HepG2 (cell line): ENCODE data around the gene AP3B2. TPM values are rescaled to one million over a fixed set of nuclear protein-coding genes. Genes with fewer than 3 reads are reported as not detected.

ENCODE experiments used
- ARNTL ChIP-seq: sonication (generic); formaldehyde crosslinking; IDR thresholded peaks from 2 replicates; pipeline ENCODE4 v1.4.0; 2020; ENCODE audit warnings: mild to moderate bottlenecking, missing genetic modification reagents
- ESRRA ChIP-seq: sonication (generic); formaldehyde crosslinking; IDR thresholded peaks from 2 replicates; pipeline ENCODE4 v1.5.1; 2020; ENCODE audit warnings: mild to moderate bottlenecking, low read depth, missing genetic modification reagents
- GTF2F1 ChIP-seq: fragments of 150-350 bp; IDR thresholded peaks from 2 replicates; pipeline ENCODE4 v1.6.1; 2014; ENCODE audit warnings: low read length
- MEF2D ChIP-seq: sonication (generic); formaldehyde crosslinking; IDR thresholded peaks from 2 replicates; pipeline ENCODE4 v1.5.1; 2020; ENCODE audit warnings: mild to moderate bottlenecking, missing genetic modification reagents
- MIXL1 ChIP-seq: IDR thresholded peaks from 2 replicates; pipeline ENCODE4 v1.6.1; 2016
- MTA3 ChIP-seq: sonication (generic); formaldehyde crosslinking; IDR thresholded peaks from 2 replicates; pipeline ENCODE4 v1.4.0; 2020; ENCODE audit warnings: missing genetic modification reagents
- MXD3 ChIP-seq: IDR thresholded peaks from 2 replicates; pipeline ENCODE4 v1.6.1; 2016; ENCODE audit warnings: mild to moderate bottlenecking, missing biosample characterization, missing genetic modification reagents
- RFXAP ChIP-seq: sonication (generic); formaldehyde crosslinking; IDR thresholded peaks from 2 replicates; pipeline ENCODE4 v1.4.0; 2020; ENCODE audit warnings: missing genetic modification reagents, borderline replicate concordance
- ZBTB33 ChIP-seq: sonication (generic); formaldehyde crosslinking; IDR thresholded peaks from 2 replicates; pipeline ENCODE4 v1.4.0; 2020; ENCODE audit warnings: missing genetic modification reagents
- ZBTB39 ChIP-seq: sonication (generic); formaldehyde crosslinking; IDR thresholded peaks from 2 replicates; pipeline ENCODE4 v1.5.0; 2020; ENCODE audit warnings: missing genetic modification reagents
- ZFX ChIP-seq: sonication (generic); formaldehyde crosslinking; IDR thresholded peaks from 2 replicates; pipeline ENCODE4 v1.4.0; 2020; ENCODE audit warnings: mild to moderate bottlenecking, low read depth, missing genetic modification reagents, moderate library complexity
- ZFY ChIP-seq: sonication (generic); formaldehyde crosslinking; IDR thresholded peaks from 2 replicates; pipeline ENCODE4 v1.4.0; 2020; ENCODE audit warnings: missing genetic modification reagents
- ZNF124 ChIP-seq: sonication (generic); formaldehyde crosslinking; IDR thresholded peaks from 2 replicates; pipeline ENCODE4 v1.4.0; 2020; ENCODE audit warnings: missing genetic modification reagents
- ZNF44 ChIP-seq: sonication (generic); formaldehyde crosslinking; IDR thresholded peaks from 2 replicates; pipeline ENCODE4 v1.5.1; 2020; ENCODE audit warnings: mild to moderate bottlenecking, missing genetic modification reagents
- ZNF775 ChIP-seq: sonication (generic); formaldehyde crosslinking; IDR thresholded peaks from 2 replicates; pipeline ENCODE4 v1.4.0; 2020; ENCODE audit warnings: missing genetic modification reagents, mild to moderate bottlenecking, moderate library complexity, borderline replicate concordance
- polyA plus RNA-seq, 8 experiments: library from polyadenylated mRNA; depleted of rRNA in 3 of 8; stranded (reverse) in 7 of 8; unstranded in 1 of 8; fragments of >200 nt; fragmentation: Illumina TruSeq in 4 of 8; extraction: Trizol in 4 of 8; gene quantifications; 2 replicates each; pipeline versions ENCODE4 v1.2.1 to v1.2.3, GENCODE V29; 2011 to 2016; ENCODE audit warnings: low read depth in 4 of 8, missing spikeins in 1 of 8, mixed read lengths in 1 of 8; ENCODE audit not compliant: insufficient read depth in 1 of 8
- total RNA-seq, 5 experiments: library from RNA; depleted of rRNA; stranded (reverse); fragments of >200 nt; fragmentation: Illumina TruSeq; extraction: Trizol; gene quantifications; 2 replicates each; pipeline ENCODE4 v1.2.3, GENCODE V29; 2016; ENCODE audit warnings: low read depth in 1 of 5
- TF ChIP-seq, protein P1 (sequence below): sonication (generic); formaldehyde crosslinking; IDR thresholded peaks from 2 replicates; pipeline ENCODE4 v1.4.0; 2020; ENCODE audit warnings: missing genetic modification reagents
- TF ChIP-seq, protein P2 (sequence below): sonication (generic); formaldehyde crosslinking; IDR thresholded peaks from 2 replicates; pipeline ENCODE4 v1.5.0; 2020; ENCODE audit warnings: mild to moderate bottlenecking, missing genetic modification reagents
- TF ChIP-seq, protein P3 (sequence below): sonication (generic); formaldehyde crosslinking; IDR thresholded peaks from 2 replicates; pipeline ENCODE4 v1.5.1; 2020; ENCODE audit warnings: missing genetic modification reagents, mild to moderate bottlenecking, borderline replicate concordance

The AP3B2 gene
- total and polyA plus RNA-seq, 2 of the 13 experiments (the other 11 are each of a cell fraction or from before 2014, with no cell fraction given), result not detected

DNA sequence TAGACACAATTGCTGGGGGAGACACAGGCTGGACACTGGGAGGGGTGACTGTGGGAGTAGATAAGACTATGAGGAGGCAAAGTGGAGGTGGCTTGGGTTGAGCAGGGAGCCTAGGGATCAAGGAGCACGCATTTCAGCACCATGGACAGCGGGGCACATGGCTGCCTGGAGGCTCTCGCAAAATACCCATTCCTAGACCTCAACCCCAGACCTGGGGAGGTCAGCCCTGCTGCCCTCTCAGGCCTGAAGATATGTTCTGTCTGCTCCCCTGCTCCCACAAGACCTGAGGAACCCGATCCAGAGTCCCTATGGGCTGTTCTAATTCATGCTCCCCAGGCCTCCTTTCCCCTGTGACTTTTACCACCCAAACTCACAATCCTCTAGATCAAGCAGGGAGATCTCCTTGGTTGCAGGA is 46.5 kb downstream of the AP3B2 start (continued):
- TF ChIP-seq, protein P1, sequence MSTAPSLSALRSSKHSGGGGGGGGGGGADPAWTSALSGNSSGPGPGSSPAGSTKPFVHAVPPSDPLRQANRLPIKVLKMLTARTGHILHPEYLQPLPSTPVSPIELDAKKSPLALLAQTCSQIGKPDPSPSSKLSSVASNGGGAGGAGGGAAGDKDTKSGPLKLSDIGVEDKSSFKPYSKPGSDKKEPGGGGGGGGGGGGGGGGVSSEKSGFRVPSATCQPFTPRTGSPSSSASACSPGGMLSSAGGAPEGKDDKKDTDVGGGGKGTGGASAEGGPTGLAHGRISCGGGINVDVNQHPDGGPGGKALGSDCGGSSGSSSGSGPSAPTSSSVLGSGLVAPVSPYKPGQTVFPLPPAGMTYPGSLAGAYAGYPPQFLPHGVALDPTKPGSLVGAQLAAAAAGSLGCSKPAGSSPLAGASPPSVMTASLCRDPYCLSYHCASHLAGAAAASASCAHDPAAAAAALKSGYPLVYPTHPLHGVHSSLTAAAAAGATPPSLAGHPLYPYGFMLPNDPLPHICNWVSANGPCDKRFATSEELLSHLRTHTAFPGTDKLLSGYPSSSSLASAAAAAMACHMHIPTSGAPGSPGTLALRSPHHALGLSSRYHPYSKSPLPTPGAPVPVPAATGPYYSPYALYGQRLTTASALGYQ, result no peak
- TF ChIP-seq MEF2D (CRISPR knock-in tag) (peak; percentile 65; the same call in 1 of the 2 replicates), ZNF124 (peak; percentile 70; the same call in 1 of the 2 replicates), MTA3 (CRISPR knock-in tag) (no peak), ZNF775 (CRISPR knock-in tag) (no peak), MXD3 (CRISPR knock-in tag) (peak; percentile 95), ZFX (no peak), GTF2F1 (no peak), ZNF44 (no peak), ZBTB39 (no peak), ARNTL (CRISPR knock-in tag) (0 out of 2 replicates have a peak, but pooled peaks have one; percentile 45), ESRRA (CRISPR knock-in tag) (no peak), ZFY (CRISPR knock-in tag) (peak; percentile 40; the same call in 1 of the 2 replicates), MIXL1 (peak; percentile 69; the same call in 1 of the 2 replicates), RFXAP (peak; percentile 55; the same call in 1 of the 2 replicates), ZBTB33 (CRISPR knock-in tag) (no peak)
- TF ChIP-seq, protein P2, sequence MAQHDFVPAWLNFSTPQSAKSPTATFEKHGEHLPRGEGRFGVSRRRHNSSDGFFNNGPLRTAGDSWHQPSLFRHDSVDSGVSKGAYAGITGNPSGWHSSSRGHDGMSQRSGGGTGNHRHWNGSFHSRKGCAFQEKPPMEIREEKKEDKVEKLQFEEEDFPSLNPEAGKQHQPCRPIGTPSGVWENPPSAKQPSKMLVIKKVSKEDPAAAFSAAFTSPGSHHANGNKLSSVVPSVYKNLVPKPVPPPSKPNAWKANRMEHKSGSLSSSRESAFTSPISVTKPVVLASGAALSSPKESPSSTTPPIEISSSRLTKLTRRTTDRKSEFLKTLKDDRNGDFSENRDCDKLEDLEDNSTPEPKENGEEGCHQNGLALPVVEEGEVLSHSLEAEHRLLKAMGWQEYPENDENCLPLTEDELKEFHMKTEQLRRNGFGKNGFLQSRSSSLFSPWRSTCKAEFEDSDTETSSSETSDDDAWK (CRISPR knock-in tag), result no peak
- TF ChIP-seq, protein P3, sequence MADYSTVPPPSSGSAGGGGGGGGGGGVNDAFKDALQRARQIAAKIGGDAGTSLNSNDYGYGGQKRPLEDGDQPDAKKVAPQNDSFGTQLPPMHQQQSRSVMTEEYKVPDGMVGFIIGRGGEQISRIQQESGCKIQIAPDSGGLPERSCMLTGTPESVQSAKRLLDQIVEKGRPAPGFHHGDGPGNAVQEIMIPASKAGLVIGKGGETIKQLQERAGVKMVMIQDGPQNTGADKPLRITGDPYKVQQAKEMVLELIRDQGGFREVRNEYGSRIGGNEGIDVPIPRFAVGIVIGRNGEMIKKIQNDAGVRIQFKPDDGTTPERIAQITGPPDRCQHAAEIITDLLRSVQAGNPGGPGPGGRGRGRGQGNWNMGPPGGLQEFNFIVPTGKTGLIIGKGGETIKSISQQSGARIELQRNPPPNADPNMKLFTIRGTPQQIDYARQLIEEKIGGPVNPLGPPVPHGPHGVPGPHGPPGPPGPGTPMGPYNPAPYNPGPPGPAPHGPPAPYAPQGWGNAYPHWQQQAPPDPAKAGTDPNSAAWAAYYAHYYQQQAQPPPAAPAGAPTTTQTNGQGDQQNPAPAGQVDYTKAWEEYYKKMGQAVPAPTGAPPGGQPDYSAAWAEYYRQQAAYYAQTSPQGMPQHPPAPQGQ, result no peak
